Natural killer cell (primary cell): ENCODE measurements around the gene MVK. TPM values are rescaled to one million over a fixed set of nuclear protein-coding genes. Genes with fewer than 3 reads are reported as not detected.

Experiments used
- ATAC-seq, 3 donors: fragments of 150-1000 bp in 2 of 3; fragments of 200-7000 bp in 1 of 3; cut with Tn5 transposase; 1 replicate in 1 of 3; 2 replicates in 2 of 3; pipeline ENCODE4 v1.10.0; 2021; ENCODE audit warnings: mild to moderate bottlenecking in 2 of 3, moderate library complexity in 2 of 3
- DNase-seq, 2 donors: peaks; one replicate each; pipeline versions ENCODE4 v3.0.0 to v3.0.0-alpha.2; 2013 to 2021; ENCODE audit warnings: mixed read lengths in 1 of 2
- H3K27ac ChIP-seq: one replicate; pipeline ENCODE4 v1.5.1; 2013; ENCODE audit warnings: mild to moderate bottlenecking, low read length
- H3K27me3 ChIP-seq: one replicate; pipeline ENCODE4 v1.6.1; 2013; ENCODE audit warnings: low read length; ENCODE audit not compliant: control insufficient read depth, insufficient read depth
- H3K36me3 ChIP-seq: one replicate; pipeline ENCODE4 v1.6.1; 2013; ENCODE audit warnings: low read length; ENCODE audit not compliant: control insufficient read depth, insufficient read depth
- H3K4me1 ChIP-seq: one replicate; pipeline ENCODE4 v1.6.1; 2013; ENCODE audit warnings: low read length; ENCODE audit not compliant: control insufficient read depth, insufficient read depth
- H3K4me3 ChIP-seq: one replicate; pipeline ENCODE4 v1.5.1; 2013; ENCODE audit warnings: low read length
- H3K9me3 ChIP-seq: one replicate; pipeline ENCODE4 v1.6.1; 2013; ENCODE audit warnings: low read length; ENCODE audit not compliant: control insufficient read depth, insufficient read depth
- H3K27ac Mint-ChIP-seq, 2 donors: one replicate each; pipeline ENCODE4 v1.8.0; 2022; ENCODE audit warnings: mild to moderate bottlenecking in 2 of 2, mixed read lengths in 2 of 2, moderate library complexity in 1 of 2
- H3K27me3 Mint-ChIP-seq, 2 donors: one replicate each; pipeline ENCODE4 v1.8.0; 2022; ENCODE audit warnings: low read depth in 2 of 2, mixed read lengths in 2 of 2
- H3K36me3 Mint-ChIP-seq: one replicate; pipeline ENCODE4 v1.8.0; 2022; ENCODE audit warnings: mixed read lengths
- H3K4me1 Mint-ChIP-seq, 2 donors: one replicate each; pipeline ENCODE4 v1.8.0; 2022; ENCODE audit warnings: mixed read lengths in 2 of 2
- H3K4me3 Mint-ChIP-seq: one replicate; pipeline ENCODE4 v1.8.0; 2022; ENCODE audit warnings: mild to moderate bottlenecking, moderate library complexity, mixed read lengths
- H3K9me3 Mint-ChIP-seq, 2 donors: one replicate each; pipeline ENCODE4 v1.8.0; 2022; ENCODE audit warnings: mixed read lengths in 2 of 2
- CTCF ChIP-seq: fragments of 200-600 bp; IDR thresholded peaks from one replicate; pipeline ENCODE4 v1.8.0; 2022; ENCODE audit warnings: antibody characterized with exemption
- WGBS: methylation state at CpG from one replicate; pipeline ENCODE4 v1.1.7; 2013; ENCODE audit warnings: missing lambda C conversion rate; ENCODE audit not compliant: insufficient coverage; 5-methylcytosine and 5-hydroxymethylcytosine counted together
- intact Hi-C: fragments of 100-400 bp; cut with micrococcal nuclease; formaldehyde crosslinking; loops from one replicate; pipeline ENCODE4 v1.14.2; 2022
- total RNA-seq, 4 donors: library from RNA; stranded (reverse); fragments of 120-200 nt in 1 of 4; gene quantifications; one replicate each; pipeline versions ENCODE4 v1.2.3 to v1.2.4, GENCODE V29; 2013 to 2022

The MVK gene
- total RNA-seq, 3 donors from 2014 or later (not counting 1 experiment from before 2014, with no cell fraction given): 9.4 to 16.6 (median 16.2) TPM

- intact Hi-C loops: no loop called here
- ATAC-seq (no peak), DNase-seq (no peak)
- Mint-ChIP-seq H3K36me3 (peaks cover 8% of the 10 kb centered on the region), H3K27ac (no peak overlapping the region), H3K4me3 (no peak overlapping the region), H3K9me3 (no peaks in the 10 kb centered on the region), H3K4me1 (no peaks in the 10 kb centered on the region), H3K27me3 (no peaks in the 10 kb centered on the region)
- Histone ChIP-seq H3K36me3 (peaks cover 60% of the 10 kb centered on the region), H3K4me1 (no peaks in the 10 kb centered on the region), H3K4me3 (no peak overlapping the region), H3K9me3 (no peaks in the 10 kb centered on the region), H3K27ac (no peak overlapping the region), H3K27me3 (no peaks in the 10 kb centered on the region)
- WGBS: 96% methylated on average over 7 of the region's 8 CpGs
- no peak for TF ChIP-seq CTCF
Observed at GRCh38 chr12:109527489-109528123, 46.0 kb upstream of the MVK start.

DNA sequence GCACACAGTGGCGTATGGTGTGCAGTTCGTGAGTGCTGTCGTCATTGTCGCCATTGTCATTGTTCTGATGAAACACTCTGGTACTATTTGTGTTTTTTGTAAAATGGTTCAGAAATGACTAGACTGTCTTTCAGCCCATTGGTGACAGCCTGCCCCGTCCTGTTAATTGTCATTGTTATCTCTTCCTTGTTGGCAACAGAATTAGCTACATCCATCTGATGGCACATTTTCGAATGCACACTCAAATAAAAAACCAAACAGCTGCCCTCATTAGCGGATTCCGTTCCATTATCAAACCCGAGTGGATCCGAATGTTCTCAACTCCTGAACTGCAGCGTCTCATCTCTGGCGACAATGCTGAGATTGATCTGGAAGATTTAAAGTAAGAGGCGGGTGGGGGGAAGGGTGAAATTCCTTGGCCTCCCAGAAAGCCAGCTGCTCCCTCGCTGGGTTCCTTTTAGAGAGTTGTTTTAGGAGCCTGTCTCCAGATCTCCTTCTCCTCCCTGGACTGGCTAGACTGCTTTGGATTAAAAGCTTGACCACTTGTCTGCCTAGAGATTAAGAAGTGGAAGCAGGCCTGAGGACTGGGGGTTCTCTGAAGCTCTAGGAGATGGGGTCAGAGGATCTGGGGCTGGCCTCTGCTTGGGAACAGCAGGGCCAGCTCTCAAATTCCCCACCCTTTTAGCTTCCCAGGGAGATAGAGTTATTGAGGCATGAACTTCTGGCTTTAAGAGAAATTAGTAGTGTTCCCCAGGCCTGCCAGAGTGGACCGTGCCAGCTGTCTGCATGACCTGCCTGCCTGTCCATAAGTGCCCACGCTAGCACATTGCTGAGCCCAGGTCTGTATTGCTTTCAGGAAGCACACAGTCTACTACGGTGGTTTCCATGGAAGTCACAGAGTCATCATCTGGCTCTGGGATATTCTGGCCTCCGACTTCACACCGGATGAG, 43.6 kb upstream of the MVK start:
- Histone ChIP-seq H3K36me3 (peaks cover 44% of the 10 kb centered on the region), H3K9me3 (no peaks in the 10 kb centered on the region), H3K27ac (no peak overlapping the region), H3K4me1 (no peaks in the 10 kb centered on the region), H3K27me3 (no peaks in the 10 kb centered on the region), H3K4me3 (no peak overlapping the region)
- Mint-ChIP-seq H3K9me3 (no peaks in the 10 kb centered on the region), H3K4me3 (no peak overlapping the region), H3K36me3 (peaks cover 8% of the 10 kb centered on the region), H3K4me1 (no peaks in the 10 kb centered on the region), H3K27ac (no peak overlapping the region), H3K27me3 (no peaks in the 10 kb centered on the region)
- 96% methylated on average over 19 of the region's 19 CpGs for WGBS
- intact Hi-C loops: no loop called here
- no peak for ATAC-seq
- no peak for TF ChIP-seq CTCF
- no peak for DNase-seq

DNA sequence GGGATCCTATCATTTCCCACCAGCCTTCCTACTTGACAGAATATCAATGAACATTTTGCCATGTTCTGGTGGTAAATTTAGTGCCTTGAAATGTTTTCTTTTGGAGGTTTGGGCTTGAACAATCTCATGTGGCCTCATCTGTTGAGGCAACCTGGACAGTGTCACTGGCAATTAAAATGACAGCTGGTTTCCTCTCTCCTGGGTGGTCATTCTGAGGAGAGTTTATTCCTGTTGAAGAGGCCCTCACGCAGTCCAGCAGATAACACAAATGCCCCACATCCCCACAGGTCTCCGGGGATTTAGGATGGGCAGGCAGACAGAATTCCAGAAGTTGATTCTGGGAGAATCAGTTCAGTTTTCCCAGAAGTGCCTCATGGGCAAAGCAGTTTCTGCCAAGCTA, 42.2 kb upstream of the MVK start:
- no peak for ATAC-seq
- intact Hi-C loops: no loop called here
- H3K36me3 ChIP-seq: peaks cover 39% of the 10 kb centered on the region
- H3K9me3 Mint-ChIP-seq: no peaks in the 10 kb centered on the region
- no peak overlapping the region for H3K4me3 ChIP-seq
- no peak overlapping the region for H3K27ac Mint-ChIP-seq
- no peaks in the 10 kb centered on the region for H3K4me1 ChIP-seq
- H3K27me3 ChIP-seq: no peaks in the 10 kb centered on the region
- DNase-seq: no peak
- no peak for TF ChIP-seq CTCF
- H3K27me3 Mint-ChIP-seq: no peaks in the 10 kb centered on the region
- WGBS: 95% methylated on average over 2 of the region's 2 CpGs
- H3K9me3 ChIP-seq: no peaks in the 10 kb centered on the region
- no peak overlapping the region for H3K27ac ChIP-seq
- H3K4me1 Mint-ChIP-seq: no peaks in the 10 kb centered on the region
- H3K4me3 Mint-ChIP-seq: no peak overlapping the region
- no peaks in the 10 kb centered on the region for H3K36me3 Mint-ChIP-seq
